IPS DF 4.7 (cell line): Measurements from ENCODE around the gene KHDRBS2.

ENCODE experiments used
- DNase-seq: peaks from one replicate; pipeline ENCODE4 v3.0.0-alpha.2; 2013; ENCODE audit warnings: low spot score; ENCODE audit errors: extremely low read depth

The KHDRBS2 gene

GRCh38 chr6:62037445-62037844 lies 248.6 kb downstream of the KHDRBS2 start:
- DNase-seq, result no peak

GRCh38 chr6:62035952-62036351 lies 250.1 kb downstream of the KHDRBS2 start:
- no peak for DNase-seq

GRCh38 chr6:62013719-62014118 lies 272.3 kb downstream of the KHDRBS2 start:
- no peak for DNase-seq

GRCh38 chr6:62009445-62009844 lies 276.6 kb downstream of the KHDRBS2 start:
- no peak for DNase-seq

- no peak for DNase-seq
Observed at GRCh38 chr6:61989616-61990015, 296.4 kb downstream of the KHDRBS2 start.

- DNase-seq, result no peak
Observed at GRCh38 chr6:61980622-61981021, 305.4 kb downstream of the KHDRBS2 start.

GRCh38 chr6:61977947-61978346 lies 308.1 kb downstream of the KHDRBS2 start:
- no peak for DNase-seq

- DNase-seq, result no peak
Observed at GRCh38 chr6:61977099-61977498, 308.9 kb downstream of the KHDRBS2 start.

GRCh38 chr6:61959196-61959595 lies 326.8 kb downstream of the KHDRBS2 start:
- DNase-seq, result no peak

GRCh38 chr6:61953851-61954250 lies 332.2 kb downstream of the KHDRBS2 start:
- no peak for DNase-seq

GRCh38 chr6:61951586-61951985 lies 334.4 kb downstream of the KHDRBS2 start:
- no peak for DNase-seq

- DNase-seq, result no peak
Observed at GRCh38 chr6:61950811-61951210, 335.2 kb downstream of the KHDRBS2 start.

GRCh38 chr6:61949971-61950370 lies 336.1 kb downstream of the KHDRBS2 start:
- DNase-seq, result no peak

GRCh38 chr6:61949161-61949560 lies 336.9 kb downstream of the KHDRBS2 start:
- DNase-seq, result no peak

GRCh38 chr6:61947311-61947947 lies 338.6 kb downstream of the KHDRBS2 start:
- no peak for DNase-seq

GRCh38 chr6:61940919-61941318 lies 345.1 kb downstream of the KHDRBS2 start:
- no peak for DNase-seq

- DNase-seq, result no peak
Observed at GRCh38 chr6:61935242-61935846, 350.7 kb downstream of the KHDRBS2 start.

GRCh38 chr6:61909486-61909885 lies 376.5 kb downstream of the KHDRBS2 start:
- DNase-seq, result no peak

- DNase-seq, result no peak
Observed at GRCh38 chr6:61901748-61902147, 384.3 kb downstream of the KHDRBS2 start.

- DNase-seq, result no peak
Observed at GRCh38 chr6:61894536-61894935, 391.5 kb downstream of the KHDRBS2 start.

- DNase-seq, result no peak
Observed at GRCh38 chr6:61887423-61887822, 398.6 kb downstream of the KHDRBS2 start.

- DNase-seq, result no peak
Observed at GRCh38 chr6:61886608-61887259, 399.3 kb downstream of the KHDRBS2 start.
